Right forelimb (tissue), 1 donor: ENCODE measurements around the gene THRB.

Experiments used
- DNase-seq: peaks from one replicate; pipeline ENCODE4 v3.0.0-alpha.2; 2018

The THRB gene

DNA sequence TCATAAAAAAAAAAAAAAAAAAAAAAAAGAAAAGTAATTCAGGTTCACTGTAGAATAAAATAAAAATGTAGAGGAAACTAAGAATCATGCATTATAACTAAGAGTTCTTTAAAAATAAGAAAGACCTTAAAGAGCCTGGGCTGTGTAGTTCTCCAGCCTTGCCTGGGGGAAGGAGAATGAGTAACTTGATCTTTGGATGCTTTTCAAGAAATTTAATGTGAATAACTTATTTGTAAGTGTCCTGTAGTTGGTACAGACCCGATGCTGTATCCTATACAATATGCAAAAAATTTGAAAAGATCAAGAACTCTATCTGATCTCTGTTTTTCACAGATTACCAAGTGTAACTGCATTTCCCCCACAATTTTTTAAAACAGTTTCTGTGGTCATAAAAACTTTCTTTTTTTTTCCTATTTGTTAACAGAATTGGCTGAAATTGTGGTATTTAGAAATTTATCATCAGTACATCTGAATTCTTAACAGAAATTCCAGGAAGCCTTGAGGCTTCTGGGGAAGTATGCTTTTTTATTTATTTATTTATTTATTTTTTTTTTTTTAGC, 195.3 kb downstream of the THRB start:
- DNase-seq = no peak

DNA sequence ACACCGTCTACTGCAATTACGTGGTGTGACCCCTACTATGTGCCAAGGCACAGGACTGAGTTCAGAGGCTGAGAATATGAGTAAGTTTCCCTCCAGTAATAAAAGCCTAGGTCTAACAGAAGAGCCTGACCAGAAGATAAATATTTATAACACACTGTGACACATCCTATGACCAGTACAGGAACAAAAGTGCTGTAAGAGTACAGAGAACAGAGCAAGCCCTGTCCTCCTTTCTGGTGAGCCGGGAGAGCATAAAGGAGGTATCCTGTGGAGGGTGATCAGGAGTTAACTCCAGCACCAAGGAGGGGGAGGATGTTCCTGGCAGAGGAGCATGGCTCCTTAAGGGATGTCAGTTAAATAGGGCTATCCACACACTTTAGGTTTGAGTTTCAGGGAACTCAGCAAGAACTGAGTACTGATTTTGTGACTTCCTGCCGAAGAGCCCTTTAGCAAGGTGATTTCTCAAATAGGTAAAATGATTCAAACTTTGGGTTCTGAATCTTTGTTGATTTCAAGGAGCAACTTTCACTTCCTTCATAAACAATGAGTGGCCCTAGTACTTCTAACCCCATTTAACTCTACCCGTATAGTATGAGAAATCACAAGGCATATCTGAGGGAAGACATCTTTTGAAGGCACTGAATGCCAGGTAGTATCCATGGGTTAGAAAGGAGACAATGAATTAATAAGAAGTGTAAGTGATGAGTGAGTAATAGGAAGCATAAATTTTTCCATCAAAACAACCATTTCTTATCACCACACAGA, 198.0 kb downstream of the THRB start:
- DNase-seq = no peak

DNA sequence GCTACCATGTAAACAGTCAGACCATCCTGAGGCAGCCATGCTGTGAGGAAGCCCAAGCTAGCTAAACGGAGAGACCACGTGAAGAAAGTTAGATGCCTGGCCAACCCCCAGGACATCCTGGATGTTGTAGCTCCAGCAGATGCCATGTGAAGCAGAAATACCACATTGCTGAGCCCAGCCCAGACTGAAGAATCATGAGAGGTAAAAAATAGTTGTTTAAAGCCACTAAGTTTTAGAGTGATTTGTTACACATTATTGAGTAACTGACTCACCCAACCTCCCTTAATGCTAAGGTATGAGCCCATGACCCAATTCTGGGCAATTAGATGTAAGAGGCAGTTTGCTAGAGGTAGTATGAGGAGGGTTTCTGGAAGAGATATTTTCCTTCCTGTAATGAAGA, 200.5 kb downstream of the THRB start:
- no peak for DNase-seq

DNA sequence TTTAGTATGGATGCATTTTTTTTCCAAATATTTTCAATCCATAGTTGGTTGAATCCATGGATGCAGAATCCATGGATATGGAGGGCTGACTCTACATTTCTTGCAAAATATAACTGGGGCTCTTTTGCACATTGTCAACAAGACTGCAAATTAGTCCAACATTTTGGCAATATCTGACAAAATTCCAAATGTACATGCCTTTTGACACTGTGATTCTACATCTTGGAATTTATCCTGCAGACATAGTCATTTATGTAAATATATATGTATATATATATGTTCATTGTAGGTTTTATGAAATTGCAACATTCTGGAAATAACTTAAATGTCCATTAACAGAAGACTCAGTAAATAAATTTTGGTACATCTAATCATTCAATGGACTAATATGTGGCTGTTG, 203.0 kb downstream of the THRB start:
- DNase-seq = no peak

DNA sequence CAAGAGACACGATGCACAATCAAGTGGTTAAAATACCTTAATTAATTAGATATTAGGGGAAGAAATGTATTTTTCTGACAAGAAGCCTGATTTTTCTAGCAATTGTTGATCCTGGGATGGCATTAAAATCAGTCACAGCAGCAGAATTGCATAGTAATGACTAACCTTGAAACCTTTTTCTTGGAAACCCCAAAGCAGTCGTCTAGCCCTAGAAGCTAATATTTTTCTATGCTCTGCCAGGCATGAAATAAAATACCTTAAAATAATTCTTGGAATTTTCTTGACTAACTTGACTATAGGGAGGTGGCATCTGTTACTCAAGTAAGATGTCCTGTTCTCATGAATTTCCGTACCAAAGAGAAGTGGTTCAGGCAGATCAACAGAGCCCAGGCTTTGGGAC, 204.1 kb downstream of the THRB start:
- DNase-seq = no peak

DNA sequence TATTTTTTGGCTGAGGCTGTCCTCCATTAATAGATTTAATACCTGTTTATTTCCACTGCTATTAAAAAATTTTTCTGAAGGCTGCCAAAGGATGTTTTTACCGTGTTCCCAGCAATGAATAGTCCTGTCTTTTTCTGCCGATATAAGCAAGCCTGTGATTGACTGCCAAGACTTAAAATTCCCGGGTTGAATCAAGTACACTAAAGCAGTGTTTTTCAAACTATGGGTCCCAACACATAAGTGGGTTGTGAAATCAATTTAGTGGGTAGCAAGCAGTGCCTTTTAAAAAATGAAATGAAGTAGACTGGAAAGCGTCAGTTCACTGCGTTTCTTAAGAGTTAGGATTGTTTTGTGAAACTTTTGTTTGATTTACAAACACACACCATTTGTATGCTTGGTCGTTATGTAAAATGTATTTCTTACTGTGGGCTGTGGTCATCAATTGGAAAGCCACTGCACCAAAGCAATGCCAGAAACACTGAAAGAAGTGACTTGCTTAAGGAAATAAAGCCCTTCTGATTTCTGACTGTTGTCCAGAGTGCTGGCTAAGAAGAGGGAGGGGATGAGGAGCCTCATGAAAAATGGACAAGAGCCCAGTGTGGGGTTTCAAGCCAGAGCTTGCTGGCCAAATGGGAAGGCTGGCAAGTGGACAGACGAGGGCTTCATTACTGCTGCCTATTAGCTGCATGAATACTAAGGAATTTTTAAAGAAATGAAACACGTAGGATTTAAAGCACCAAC, 206.0 kb downstream of the THRB start:
- DNase-seq = peak; percentile 79

DNA sequence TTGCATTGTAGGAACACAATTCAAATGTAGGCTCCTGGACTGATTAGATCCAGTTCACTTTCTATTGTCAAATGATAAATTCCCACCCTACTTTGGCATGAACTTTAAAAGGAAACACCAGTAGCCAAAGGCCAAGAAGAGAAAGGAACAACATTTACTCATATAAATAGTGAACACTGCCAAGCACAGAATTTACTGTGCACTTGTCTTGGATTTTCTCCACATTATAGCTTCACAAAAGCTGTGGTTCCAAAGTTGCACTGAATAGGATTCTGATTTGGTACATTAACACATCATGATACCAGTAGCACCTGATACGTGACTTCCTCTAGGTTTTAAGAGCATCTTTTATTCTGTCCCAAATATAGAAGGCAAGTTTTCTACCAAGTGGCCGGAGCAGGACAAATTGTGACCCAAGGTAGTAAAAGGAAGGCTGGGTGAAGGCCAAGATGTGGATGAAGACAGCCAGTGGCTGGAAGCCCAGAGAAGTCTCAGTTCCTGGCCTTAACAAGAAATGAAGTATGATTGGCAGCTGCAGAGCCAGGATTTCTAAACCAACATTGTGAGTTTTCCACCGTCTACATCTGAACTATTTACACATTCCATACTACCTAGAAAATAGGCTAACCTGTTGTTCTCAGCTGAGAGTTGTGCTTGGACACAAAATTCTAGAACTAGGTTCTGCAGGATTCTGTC, 206.7 kb downstream of the THRB start:
- peak; percentile 55 for DNase-seq

DNA sequence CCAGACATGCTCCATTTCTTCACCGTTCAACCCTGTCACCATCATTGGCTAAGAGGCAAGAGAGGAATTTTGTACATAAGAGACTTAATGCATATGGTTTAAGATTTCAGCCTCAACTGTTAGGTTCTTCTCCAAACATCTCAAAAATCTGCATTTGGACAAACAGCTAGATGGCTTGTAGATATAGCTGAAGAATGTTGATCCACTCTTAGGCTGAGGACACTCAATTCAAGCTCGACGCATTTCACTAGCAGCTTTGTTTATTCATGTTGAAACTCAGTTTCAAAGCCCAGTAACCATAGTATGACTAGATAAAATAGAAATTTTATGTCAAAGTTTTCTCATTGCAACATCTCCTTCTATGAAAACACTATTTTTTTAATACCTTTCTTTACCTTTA, 208.2 kb downstream of the THRB start:
- no peak for DNase-seq

DNA sequence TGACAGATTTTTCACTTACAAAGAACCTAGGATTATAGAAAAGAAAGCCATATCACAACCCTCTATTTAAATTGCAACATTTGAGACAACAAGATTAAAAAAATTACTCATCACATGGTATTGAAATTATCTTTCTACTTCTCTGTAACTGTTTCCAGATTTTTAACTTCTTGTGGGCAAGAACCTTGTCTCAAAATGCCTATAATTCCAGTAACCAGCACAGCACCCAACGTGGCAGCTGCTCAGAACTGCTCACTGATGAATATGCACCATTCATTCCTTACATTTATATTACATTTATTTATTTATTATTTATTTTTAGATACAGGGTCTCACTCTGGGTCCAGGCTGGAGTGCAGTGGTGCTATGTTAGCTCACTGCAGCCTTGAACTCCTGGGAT, 216.1 kb downstream of the THRB start:
- DNase-seq = no peak

DNA sequence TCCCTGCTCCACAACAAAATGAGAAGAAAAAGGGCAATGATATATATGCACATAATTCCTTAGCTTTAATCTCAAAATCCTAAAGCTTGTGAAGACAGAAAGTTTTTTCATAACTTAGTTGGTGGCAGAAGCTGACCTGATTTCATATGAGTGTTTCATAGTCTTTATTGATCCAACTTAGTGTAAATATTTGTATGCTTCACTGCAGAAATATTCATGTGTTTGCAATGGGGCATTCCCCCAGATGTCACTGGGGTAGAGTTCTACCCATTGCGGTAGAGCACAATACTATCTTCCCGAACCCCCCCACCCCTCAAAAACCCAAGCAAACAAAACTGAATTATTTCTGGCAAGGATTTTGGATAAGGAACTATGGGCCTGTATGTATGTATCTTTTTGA, 221.2 kb downstream of the THRB start:
- no peak for DNase-seq

DNA sequence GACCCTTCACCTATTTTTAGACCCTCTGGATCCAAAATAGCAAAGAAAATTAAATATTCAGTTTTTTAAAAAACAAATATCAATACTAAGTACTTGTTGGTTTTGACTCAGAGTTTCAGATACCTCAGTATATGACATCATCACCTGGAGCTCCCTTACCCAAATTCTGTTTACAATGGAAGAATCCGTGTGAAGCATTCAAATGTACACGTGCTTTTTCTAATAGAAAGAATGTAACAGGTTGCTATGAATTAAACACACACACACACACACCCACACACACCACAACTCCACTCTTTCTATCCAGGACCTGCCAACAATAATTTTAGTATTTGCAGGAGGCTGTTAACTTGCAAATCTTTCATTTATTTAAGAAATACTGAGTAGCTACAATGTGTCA, 221.8 kb downstream of the THRB start:
- DNase-seq = no peak

DNA sequence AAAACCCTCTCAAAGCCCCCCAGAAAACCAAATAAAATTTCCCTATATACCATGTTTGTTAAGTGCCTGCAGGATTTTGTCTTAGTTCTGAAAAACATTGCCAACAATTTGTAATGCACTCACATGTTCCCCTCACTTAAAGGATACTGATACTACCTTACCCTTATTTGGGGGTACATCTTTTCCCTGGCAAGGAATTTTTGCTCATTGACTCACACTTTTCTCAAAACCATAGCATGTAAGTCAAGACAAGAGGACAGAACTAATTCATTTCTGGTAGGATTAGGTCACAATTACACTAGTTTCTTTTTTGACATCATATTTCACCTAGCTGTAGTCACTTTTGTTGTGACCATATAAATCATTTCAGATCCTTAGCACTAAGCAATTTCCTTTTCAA, 222.2 kb downstream of the THRB start:
- DNase-seq = no peak

DNA sequence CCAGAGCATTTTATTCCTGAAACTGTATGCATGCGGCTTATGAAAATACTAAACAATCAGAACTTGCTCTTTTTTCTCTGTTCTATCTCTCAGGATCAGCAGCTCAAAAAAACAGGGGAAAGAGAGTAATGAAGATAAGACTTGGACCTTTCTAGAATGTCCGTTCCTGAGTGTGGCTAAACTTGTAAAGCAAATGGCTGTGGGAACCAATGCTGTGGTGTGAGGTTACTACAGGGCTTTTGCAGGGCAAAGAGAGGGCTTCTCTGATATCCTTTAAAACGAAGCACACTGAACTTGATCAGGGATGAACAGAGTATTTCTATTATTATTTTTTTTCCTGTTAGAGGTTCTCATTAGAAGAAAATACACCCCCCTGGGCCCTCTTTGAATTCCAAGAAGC, 223.4 kb downstream of the THRB start:
- DNase-seq = no peak

DNA sequence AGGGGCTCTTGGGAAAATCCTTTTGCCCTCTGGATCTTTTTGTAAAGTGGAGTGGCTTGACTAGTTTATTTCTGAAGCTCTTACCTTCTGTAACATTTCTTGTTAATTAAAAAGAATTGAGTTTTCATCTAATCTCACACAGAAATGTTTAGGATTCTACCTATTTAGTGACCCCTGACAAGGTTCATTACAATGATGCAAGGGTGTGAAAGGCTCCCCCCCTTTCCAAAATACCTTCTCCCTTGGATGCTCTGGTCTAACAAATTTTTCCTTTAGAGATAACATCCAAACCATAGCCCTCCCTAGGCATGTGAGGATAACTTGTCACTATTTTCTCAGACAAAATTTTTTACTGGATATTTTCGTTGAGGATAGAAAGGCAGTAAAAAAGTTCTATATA, 223.9 kb downstream of the THRB start:
- no peak for DNase-seq

DNA sequence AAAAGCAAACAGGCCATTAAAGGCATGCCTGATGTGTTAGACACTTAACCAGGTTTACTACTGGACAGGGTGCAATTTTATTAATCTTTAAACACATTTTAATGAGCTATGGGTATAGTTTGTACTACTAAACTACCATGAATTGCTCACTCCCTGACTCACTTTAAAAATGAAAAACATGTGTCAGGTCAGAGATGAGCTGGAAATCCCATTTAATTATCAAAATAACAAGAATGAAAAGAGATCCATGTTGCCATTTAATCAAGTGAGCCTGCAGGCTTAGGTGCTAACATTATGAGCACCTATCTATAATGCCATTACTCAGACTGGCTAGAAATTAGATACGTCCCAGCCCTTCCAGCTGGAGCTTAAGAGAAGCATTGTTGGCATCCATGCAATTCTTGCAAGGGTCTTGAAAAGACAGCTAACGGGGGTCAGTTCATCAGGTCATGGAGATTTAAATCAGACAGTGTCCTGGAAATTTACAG, 224.4 kb downstream of the THRB start:
- no peak for DNase-seq

DNA sequence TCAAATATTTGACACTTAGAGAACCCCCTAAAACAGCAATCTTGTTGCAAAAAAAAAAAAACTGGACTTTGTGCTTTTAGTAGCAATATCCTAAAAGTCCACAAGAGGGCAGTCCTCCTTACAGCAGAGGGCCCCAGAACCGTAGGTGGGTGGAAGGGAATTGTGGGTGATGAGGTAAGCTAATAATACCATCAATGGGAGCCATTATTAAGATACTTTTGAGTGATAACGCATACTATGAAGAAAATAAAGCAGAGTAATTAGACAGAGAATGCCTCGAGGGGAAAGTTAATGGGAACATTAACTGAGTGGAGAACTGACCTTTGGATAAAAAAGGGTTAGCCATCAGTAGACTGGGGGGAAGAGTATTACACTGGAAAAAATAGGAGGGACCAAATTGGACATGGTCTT, 229.9 kb downstream of the THRB start:
- DNase-seq = no peak

DNA sequence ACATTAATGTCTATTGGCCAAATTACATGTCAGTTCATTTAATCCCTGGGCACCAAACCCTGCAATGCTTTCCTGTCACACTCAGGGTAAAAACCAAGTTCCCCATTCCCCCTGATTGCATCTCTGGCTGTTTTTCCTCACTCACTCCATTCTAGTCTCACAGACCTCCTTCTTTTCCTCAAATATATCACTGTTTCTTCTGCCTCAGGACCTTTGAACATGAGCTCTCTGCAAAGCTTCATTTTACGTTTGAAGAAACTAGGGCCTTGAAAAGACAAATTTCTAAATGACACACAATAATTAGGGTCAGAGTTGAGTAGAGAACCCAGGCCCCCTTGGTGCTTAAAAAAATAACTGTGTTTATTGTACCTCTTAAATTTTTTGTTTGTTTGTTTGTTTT, 230.6 kb downstream of the THRB start:
- no peak for DNase-seq

DNA sequence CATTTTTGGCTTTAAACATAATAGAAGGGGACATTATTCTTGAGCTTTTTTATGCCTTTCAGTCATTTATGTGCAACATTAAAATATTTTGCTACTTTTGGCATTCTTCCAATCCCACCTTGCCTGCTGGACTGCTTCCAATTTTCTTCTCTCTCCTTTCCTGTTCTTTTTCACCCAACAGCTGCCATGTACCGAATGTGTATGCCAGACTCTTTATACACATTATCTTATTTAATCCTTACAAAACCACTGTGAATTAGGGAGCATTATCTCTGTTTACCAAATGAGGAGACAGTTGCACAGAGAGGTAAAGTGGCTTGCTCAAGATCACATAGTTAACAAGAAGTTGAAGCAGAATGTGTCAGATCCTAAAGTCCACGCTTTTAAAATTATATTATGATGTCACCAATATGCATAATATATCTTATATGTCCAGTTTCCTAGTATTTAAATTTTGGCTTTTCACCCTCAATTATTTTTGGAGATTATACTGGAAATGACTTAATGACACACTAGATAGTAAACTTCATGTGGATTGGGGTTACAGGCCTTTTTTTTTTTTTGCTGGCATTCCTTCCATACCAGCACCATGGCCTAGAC, 231.5 kb downstream of the THRB start:
- no peak for DNase-seq

DNA sequence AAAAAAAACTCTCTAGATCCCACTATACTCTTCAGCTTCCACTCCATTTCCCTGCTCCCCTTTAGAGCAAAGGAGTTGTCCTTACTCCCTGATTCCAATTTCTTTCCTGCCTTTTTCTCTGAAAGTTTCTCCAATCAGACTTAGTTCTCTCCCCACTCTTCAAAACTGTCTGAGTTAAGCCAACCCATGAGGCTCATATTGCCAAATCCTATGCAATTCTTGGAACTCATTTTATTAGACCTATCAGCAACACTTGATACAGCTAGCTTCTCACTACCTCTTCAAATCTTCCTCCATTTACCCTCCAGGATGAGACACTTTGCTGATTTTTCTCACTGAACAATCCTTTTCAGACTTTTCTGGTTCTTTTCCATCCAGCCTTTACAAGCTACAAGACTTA, 233.1 kb downstream of the THRB start:
- DNase-seq = no peak

DNA sequence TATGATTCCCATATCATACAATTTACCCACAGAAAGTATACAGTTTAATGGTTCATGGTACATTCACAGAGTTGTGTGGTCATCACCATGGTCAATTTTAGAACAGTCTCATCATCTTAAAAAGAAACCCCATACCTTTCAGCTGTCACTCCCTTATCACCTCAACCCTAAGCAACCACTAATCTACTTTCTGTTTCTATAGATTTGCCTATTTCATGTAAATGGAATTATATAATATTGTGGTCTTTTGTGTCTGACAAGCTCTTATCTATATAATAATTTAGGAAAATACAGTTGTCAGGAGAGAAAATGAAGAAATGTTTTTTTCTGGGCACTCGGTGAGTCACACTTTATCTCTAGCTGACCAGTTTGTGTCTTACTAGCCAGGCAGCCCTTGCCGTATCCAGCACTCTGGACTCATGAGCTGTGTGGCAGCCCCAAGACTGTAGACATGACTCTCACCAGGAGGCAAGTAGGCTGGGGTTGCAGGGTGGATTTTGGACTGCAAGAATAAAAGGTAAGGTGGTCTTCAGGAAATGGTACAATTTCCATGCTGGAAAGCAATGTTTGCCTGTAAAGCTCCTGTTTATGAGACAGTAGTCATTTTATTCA, 234.6 kb downstream of the THRB start:
- DNase-seq = no peak

DNA sequence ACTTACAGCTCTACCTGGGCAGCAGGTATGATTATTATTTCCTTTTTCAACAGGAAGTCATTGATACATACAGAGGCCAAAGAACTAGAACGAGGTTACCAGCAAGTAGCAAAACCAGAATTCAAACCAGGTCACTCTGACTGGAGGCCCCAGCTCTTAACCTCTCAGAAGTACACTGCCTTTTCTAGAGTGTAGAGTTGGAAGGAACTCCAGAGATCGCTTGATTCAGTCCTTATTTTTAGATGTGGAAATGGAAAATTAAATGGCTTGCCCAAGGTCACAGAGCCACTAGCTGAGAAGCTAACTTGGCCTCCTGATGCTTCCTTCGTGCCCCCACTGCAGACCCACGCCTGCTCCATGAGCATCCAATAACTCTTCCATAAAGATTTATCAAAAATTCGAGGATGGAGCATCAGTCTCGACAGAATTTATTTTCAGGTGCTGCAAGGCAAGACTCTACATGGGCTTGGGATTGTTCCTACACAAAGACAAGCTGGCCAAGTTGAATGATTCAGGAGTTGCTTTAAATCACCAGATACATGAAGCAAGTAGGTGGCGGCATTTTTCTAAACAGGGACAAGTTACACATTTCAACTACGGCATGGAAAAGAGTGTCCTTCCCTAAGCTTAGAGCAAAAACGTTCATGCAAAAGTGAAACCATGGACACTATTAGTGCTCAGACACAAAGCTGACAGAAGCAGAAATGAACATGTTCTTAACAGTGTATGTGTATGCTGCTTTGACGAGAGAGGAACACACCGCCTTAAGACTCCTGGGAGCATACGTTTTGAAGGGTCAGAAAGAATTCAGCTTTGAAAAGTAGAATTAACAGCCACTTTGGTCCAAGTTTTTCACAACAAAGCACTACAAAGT, 235.7 kb downstream of the THRB start:
- DNase-seq = no peak

DNA sequence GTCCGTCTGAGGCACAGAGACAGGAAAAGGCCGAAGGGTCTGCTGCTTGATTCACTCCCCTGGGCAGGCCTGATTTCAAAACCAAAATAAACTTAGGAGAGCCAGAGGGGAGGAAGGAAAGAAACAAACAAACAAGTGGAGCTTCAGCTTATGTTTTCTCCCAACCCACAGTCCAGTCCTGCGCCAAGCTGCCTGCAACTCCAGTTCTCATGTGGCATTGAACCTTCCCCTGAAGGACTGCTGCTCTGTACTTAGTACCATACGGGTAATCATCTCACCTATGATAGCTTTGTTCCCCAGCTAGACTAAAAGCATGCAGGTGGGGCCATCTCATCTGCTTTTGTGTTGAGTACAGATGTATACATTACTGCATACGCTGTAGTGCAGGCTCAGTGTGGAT, 236.4 kb downstream of the THRB start:
- no peak for DNase-seq
